AG09309 (cell line): ENCODE data around the gene HADHA.

Source experiments
- DNase-seq: peaks from one replicate; pipeline ENCODE4 v3.0.0-alpha.2; 2010; ENCODE audit warnings: low read depth
- H3K4me3 ChIP-seq: 2 replicates; pipeline ENCODE4 v1.5.1; 2011; ENCODE audit warnings: mild to moderate bottlenecking, low read depth, low read length, moderate library complexity; ENCODE audit not compliant: control insufficient read depth
- CTCF ChIP-seq: IDR thresholded peaks from 2 replicates; pipeline ENCODE4 v1.5.1; 2011; ENCODE audit warnings: mild to moderate bottlenecking, low read depth, low read length, inconsistent platforms; ENCODE audit not compliant: insufficient read depth, control insufficient read depth; ENCODE audit errors: missing control alignments

HADHA gene

GRCh38 chr2:26196683-26197418 is 47.6 kb downstream of the HADHA start:
- no peak for TF ChIP-seq CTCF
- no peak for DNase-seq
- H3K4me3 ChIP-seq: no peak overlapping the region

- no peak overlapping the region for H3K4me3 ChIP-seq
- no peak for DNase-seq
- TF ChIP-seq CTCF: no peak
Measured at GRCh38 chr2:26195040-26195984, 49.1 kb downstream of the HADHA start.

DNA sequence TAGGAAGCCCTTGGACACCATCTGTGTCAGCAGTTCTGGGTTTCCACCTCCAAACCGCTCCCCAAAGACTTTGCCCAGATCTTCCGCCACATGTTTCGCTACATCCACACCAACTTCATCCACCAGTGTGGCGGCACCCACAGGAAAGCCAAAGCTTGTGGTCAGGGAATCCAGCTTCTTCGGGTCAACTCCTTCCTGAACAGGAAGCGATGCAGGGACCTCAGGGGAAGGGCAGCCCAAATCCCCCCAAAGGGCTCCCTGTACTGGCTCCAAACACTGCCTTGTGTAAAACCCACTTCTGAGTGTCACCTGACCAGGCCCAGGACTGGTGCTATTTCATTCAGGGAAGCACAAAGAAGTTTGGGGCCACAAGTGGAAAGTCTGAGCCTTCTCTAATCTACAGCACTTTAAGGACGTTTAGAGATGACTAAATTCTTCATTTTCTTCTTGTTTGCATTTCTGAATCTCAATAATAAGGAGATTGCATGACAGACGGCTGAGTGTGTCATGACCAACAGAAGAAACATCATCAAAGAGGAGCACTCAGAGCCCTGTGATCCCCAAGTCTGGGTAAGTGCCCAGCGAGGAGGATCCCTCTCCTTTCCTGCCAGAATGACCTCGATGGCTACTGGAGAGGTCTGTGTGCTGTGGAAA is 50.7 kb downstream of the HADHA start:
- no peak for DNase-seq
- no peak for TF ChIP-seq CTCF
- H3K4me3 ChIP-seq: no peak overlapping the region

DNA sequence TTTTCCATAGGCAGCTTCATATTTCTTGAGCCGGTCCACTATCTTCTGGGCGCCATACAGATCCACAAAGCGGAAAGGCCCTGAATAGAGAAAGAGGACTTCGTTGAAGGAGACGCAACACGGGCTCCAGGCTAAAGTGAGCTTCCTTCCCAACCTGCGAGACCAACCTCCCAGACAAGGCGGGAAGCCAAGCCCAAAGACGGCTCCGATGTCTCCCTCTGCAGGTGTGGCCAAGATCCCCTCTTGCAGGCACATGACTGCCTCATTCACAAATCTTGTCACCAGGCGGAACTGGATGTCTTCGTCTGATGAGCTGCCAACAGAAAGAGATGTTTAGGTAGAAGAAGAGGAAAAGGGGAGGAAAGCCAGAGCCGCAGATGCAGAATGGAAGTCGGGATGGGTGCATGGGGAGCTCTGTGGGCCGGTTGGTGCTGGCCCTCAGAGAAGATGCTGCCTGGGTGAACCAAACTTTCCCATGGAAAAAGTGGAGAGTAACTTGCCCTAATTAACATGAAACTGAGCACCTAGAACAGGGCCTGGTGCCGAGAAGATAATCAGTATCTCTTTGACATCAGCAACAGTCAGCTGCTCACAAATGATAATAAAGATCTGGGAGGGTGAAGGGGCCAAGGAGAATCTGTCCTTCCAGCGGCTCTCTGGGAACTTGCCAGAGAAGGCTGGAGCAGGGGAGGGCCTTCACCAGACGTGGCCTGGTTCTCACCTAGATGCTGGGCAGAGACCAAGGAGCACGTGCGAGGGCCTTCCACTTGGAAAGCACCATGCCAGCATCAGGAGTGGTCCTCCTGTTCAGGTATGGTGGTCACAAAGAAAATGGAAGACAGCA is 52.9 kb downstream of the HADHA start:
- no peak for DNase-seq
- H3K4me3 ChIP-seq: no peak overlapping the region
- TF ChIP-seq CTCF: no peak

DNA sequence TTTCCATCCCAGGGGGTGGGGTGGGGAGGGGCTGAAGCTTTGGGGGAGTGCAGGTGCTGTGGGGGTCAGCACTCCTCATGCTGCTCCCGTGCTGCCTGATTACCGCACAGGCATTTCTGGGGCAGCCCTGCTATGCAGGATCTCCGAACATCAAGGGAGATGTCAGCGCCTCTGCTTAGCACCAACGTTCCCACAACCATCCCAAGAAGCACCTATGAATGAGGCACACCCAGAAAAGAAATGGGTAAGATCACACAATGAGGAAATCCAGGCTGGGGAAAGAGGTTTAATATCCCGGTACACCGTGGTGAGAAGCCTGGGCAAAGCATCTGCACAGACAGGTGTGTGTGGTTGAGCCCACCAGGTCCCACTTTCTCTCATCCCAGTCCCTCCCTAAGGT is 54.1 kb downstream of the HADHA start:
- no peak for DNase-seq
- H3K4me3 ChIP-seq: no peak overlapping the region
- no peak for TF ChIP-seq CTCF

- no peak for TF ChIP-seq CTCF
- no peak overlapping the region for H3K4me3 ChIP-seq
- DNase-seq: no peak
Measured at GRCh38 chr2:26189751-26190150, 54.7 kb downstream of the HADHA start.
